Measurements from ENCODE around the gene CLK1. TPM values are rescaled to one million over a fixed set of nuclear protein-coding genes. Genes with fewer than 3 reads are reported as not detected.

Gene CLK1
- total RNA-seq, 1 experiment from 2014 or later, result 57.0 TPM

DNA sequence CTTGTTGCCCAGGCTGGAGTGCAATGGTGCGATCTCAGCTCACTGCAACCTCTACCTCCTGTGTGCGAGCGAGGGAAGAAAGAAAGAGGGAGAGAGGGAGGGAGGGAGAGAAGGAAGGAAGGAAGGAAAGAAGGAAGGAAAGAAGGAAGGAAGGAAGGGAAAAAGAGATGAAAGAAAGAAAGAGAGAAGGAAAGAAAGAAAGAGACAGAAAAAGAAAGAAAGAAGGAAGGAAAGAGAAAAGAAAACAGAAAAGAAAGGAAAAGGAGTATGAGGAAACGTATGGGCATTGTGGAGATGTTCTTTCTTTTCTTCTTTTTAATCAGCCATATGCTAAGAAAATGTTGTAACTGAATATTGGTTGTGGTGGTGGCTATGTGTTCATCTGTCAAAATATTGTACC is 16.5 kb downstream of the CLK1 start:
- POLR2A ChIA-PET (ENCODE audit: unreplicated experiment), result no interaction called here
- H3K27ac ChIP-seq, result no peak overlapping the region
- no peak overlapping the region for H3K4me3 ChIP-seq
- peaks cover 36% of the 10 kb centered on the region; the same call in 1 of the 2 replicates for H3F3A ChIP-seq (ENCODE audit: insufficient read depth, low read depth)
- no peaks in the 10 kb centered on the region for H3K9me2 ChIP-seq (ENCODE audit: insufficient read depth)
- H4K20me1 ChIP-seq (ENCODE audit: insufficient read depth), result no peaks in the 10 kb centered on the region
- no peaks in the 10 kb centered on the region for H3K79me2 ChIP-seq (ENCODE audit: low read depth)
- H3K9me3 ChIP-seq (ENCODE audit: insufficient read depth, low read depth), result no peaks in the 10 kb centered on the region
- H3K4me1 ChIP-seq (replicated peaks; ENCODE audit: insufficient read depth), result no peaks in the 10 kb centered on the region
- H3K36me3 ChIP-seq (ENCODE audit: low read depth), result peaks cover 9% of the 10 kb centered on the region
- no TSS peak for BruUV-seq (replicated peaks)
- H3K4me2 ChIP-seq, result no peak overlapping the region
- TF ChIP-seq, protein P1, sequence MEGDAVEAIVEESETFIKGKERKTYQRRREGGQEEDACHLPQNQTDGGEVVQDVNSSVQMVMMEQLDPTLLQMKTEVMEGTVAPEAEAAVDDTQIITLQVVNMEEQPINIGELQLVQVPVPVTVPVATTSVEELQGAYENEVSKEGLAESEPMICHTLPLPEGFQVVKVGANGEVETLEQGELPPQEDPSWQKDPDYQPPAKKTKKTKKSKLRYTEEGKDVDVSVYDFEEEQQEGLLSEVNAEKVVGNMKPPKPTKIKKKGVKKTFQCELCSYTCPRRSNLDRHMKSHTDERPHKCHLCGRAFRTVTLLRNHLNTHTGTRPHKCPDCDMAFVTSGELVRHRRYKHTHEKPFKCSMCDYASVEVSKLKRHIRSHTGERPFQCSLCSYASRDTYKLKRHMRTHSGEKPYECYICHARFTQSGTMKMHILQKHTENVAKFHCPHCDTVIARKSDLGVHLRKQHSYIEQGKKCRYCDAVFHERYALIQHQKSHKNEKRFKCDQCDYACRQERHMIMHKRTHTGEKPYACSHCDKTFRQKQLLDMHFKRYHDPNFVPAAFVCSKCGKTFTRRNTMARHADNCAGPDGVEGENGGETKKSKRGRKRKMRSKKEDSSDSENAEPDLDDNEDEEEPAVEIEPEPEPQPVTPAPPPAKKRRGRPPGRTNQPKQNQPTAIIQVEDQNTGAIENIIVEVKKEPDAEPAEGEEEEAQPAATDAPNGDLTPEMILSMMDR (conservative IDR thresholded peaks at IDR 0.05), result no peak
- TF ChIP-seq EZH2 (IDR thresholded peaks at IDR 0.05; ENCODE audit: low read depth), result no peak
- CTCF ChIA-PET, result no interaction called here
- H3K27me3 ChIP-seq (ENCODE audit: insufficient read depth, low read depth), result no peaks in the 10 kb centered on the region
- no peak for DNase-seq
- intact Hi-C loops (cut with micrococcal nuclease; ENCODE audit: unreplicated experiment), result no loop called here
- no peak overlapping the region for H2AFZ ChIP-seq

DNA sequence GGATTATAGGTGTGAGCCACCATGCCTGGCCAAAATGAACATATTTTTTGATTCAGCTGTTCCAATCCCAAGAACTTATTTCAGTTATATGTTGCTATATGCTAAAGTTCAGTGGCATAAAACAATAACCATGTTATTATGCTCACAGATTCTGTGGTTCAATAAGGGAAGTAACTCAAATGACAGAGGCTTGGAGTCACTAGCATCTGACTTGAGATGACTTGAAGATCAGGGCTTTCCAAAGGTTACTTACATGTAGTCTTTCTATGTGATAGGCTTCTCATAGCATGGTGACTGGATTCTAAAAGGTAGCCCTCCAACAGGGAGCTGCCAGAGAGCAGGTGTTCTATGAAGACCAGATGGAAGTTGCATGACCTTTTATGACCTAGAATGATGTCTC is 17.2 kb downstream of the CLK1 start:
- no peaks in the 10 kb centered on the region for H3K9me3 ChIP-seq (ENCODE audit: insufficient read depth, low read depth)
- H3K79me2 ChIP-seq (ENCODE audit: low read depth), result no peaks in the 10 kb centered on the region
- ChIA-PET POLR2A (ENCODE audit: unreplicated experiment) (no interaction called here), CTCF (no interaction called here)
- H3K4me3 ChIP-seq, result no peak overlapping the region
- no peaks in the 10 kb centered on the region for H4K20me1 ChIP-seq (ENCODE audit: insufficient read depth)
- H3K4me1 ChIP-seq (replicated peaks; ENCODE audit: insufficient read depth), result no peaks in the 10 kb centered on the region
- peaks cover 30% of the 10 kb centered on the region; the same call in 1 of the 2 replicates for H3F3A ChIP-seq (ENCODE audit: insufficient read depth, low read depth)
- no peak overlapping the region for H3K27ac ChIP-seq
- intact Hi-C loops (cut with micrococcal nuclease; ENCODE audit: unreplicated experiment), result no loop called here
- no peaks in the 10 kb centered on the region for H3K27me3 ChIP-seq (ENCODE audit: insufficient read depth, low read depth)
- TF ChIP-seq, protein P1 (conservative IDR thresholded peaks at IDR 0.05), result no peak
- no peak for TF ChIP-seq EZH2 (IDR thresholded peaks at IDR 0.05; ENCODE audit: low read depth)
- DNase-seq, result no peak
- H3K9me2 ChIP-seq (ENCODE audit: insufficient read depth), result no peaks in the 10 kb centered on the region
- H3K36me3 ChIP-seq (ENCODE audit: low read depth), result 0 out of 2 replicates have a peak, but pooled peaks cover 2% of the 10 kb centered on the region
- no TSS peak for BruUV-seq (replicated peaks)
- no peak overlapping the region for H3K4me2 ChIP-seq
- H2AFZ ChIP-seq, result no peak overlapping the region

DNA sequence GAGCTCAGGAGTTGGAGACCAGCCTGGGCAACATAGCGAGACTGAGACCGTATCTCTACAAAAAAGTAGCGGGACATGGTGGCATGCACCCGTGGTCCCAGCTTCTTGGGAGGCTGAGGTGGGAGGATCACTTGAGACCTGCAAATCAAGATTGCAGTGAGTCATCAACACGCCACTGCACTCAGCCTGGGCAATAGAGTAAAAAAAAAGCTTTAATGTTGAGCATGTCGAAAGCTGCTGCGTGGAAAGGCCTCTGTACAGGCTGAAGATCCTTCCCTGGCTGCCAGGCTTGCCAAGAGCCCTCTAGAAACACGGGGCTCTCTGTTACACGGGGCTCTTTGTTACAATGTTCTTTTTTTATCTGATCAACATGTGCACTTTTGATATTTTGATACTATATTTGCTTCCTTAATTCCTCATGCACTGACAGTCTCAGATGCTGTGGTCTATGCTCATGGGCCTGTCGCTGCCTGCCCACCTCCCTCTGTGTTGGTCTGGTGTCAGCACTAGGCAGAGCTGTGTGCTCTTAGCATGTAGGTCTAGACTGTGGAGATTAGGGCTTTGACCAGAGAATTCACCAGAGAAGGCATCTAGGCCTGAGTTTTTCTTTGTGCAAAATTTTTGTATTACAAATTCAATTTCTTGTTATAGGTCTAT is 18.7 kb downstream of the CLK1 start:
- CTCF ChIA-PET, result interaction anchor here (0.5 kb wide), 1 partner anchor 59 kb away, joined by 3 read pairs; no protein-coding TSS in a partner anchor
- H2AFZ ChIP-seq, result no peak overlapping the region
- no peak overlapping the region for H3K27ac ChIP-seq
- POLR2A ChIA-PET (ENCODE audit: unreplicated experiment), result interaction anchor here (0.5 to 0.6 kb wide), 2 partner anchors 121 to 270 kb away, joined by 4 read pairs; partner anchors contain the start of gene CFLAR
- H3K9me3 ChIP-seq (ENCODE audit: insufficient read depth, low read depth), result no peaks in the 10 kb centered on the region
- H3K4me2 ChIP-seq, result no peak overlapping the region
- peak in 1 of 2 experiments; percentile 35 for DNase-seq
- intact Hi-C loops (cut with micrococcal nuclease; ENCODE audit: unreplicated experiment), result no loop called here
- H3K9me2 ChIP-seq (ENCODE audit: insufficient read depth), result no peaks in the 10 kb centered on the region
- BruUV-seq (replicated peaks), result no TSS peak
- H3K79me2 ChIP-seq (ENCODE audit: low read depth), result no peaks in the 10 kb centered on the region
- H3K4me3 ChIP-seq, result no peak overlapping the region
- H3F3A ChIP-seq (ENCODE audit: insufficient read depth, low read depth), result peaks cover 15% of the 10 kb centered on the region; the same call in 1 of the 2 replicates
- H3K36me3 ChIP-seq (ENCODE audit: low read depth), result no peaks in the 10 kb centered on the region
- no peaks in the 10 kb centered on the region for H4K20me1 ChIP-seq (ENCODE audit: insufficient read depth)
- H3K27me3 ChIP-seq (ENCODE audit: insufficient read depth, low read depth), result no peaks in the 10 kb centered on the region
- no peaks in the 10 kb centered on the region for H3K4me1 ChIP-seq (replicated peaks; ENCODE audit: insufficient read depth)
- no peak for TF ChIP-seq EZH2 (IDR thresholded peaks at IDR 0.05; ENCODE audit: low read depth)
- TF ChIP-seq, protein P1 (conservative IDR thresholded peaks at IDR 0.05), result no peak

Data from PC-9 (cell line).